Eye (tissue), 1 donor: Measurements from ENCODE around the gene MPP2.
A peak's percentile ranks its signal among the peaks of the same experiment; 100 is the strongest.
"Not testable (repeated sequence)": the region's sequence is repeated elsewhere in the genome, so short reads cannot be mapped to it uniquely, and the experiment has no call there.

ENCODE experiments used
- DNase-seq: peaks from one replicate; pipeline ENCODE4 v3.0.0-alpha.2; 2015

MPP2 gene

DNA sequence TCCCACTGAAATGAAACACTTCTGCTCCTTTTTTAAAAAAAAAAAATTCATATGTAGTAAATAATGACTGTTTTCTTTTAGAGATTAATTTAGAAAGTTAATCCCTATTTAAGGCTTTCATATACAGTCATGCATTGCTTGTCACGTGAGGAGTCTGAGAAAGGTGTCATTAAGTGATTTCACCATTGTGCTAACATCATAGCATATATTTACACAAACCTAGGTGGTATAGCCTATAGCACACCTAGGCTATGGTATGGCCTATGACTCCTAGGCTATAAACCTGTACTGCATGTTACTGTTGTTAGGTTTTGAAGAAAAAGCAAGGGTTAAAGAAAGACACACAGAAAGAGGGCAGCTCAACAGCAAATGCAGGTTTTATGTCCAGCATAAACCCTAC is 21.3 kb upstream of the MPP2 start:
- no peak for DNase-seq

GRCh38 chr17:43927929-43928328 is 20.6 kb upstream of the MPP2 start:
- DNase-seq: not testable (repeated sequence)

GRCh38 chr17:43927060-43927864 is 19.9 kb upstream of the MPP2 start:
- DNase-seq: peak; percentile 63

GRCh38 chr17:43924558-43924957 is 17.2 kb upstream of the MPP2 start:
- no peak for DNase-seq

GRCh38 chr17:43920500-43921095 is 13.3 kb upstream of the MPP2 start:
- DNase-seq: no peak

DNA sequence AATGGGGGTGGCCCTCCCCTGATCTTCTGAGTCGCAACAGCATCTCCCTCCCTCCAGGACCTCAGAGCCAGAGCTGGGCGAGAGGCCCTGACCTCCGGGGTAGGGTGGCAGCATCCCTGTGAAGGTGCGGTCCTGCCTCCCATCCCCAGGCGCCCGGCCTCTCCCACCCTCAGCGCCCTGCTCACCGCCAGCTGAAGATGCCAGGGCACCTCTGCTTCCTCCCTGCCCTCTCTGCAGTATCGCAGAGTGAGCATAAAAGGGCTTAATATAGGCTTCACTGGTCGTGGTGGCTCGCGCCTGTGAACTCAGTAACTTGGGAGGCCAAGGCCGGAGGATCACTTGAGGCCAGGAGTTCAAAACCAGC is 10.7 kb upstream of the MPP2 start:
- no peak for DNase-seq

DNA sequence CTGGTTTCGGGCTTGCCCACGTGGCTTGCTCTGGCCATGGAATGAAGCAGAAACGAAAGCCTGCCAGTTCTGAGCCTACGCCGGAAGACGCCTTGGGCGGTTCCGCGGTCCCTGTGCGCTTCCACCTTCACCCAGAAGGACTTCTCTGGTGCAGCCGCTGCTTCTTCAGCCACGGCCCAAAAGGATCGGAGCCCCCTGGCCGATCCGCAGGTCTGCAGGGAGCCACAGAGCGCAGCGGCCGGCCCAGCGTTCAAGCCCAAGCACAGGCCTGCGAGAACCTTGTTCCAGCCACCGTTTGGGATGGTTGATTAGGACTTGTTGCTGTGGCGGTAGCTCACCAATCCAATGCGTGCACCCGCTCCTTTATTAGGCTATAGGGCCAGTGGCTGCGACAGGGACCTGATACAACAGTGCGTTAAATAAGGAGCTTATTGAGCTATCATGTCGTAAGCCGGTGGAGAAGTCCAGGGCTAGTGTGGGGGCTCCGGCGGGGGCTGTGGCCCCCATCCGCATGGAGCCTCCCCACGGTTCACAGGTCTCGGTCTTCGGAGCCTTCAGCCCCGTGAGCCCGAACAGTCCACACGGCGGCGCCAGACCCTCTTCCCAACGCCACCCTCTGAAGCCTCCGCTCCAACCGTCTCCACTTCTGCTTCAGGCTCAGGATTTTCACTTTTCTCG is 10.2 kb upstream of the MPP2 start:
- DNase-seq: peak; percentile 72

- DNase-seq: no peak
Observed at GRCh38 chr17:43917016-43917347, 9.6 kb upstream of the MPP2 start.

- no peak for DNase-seq
Observed at GRCh38 chr17:43916385-43916784, 9.0 kb upstream of the MPP2 start.

- DNase-seq: no peak
Observed at GRCh38 chr17:43915559-43915958, 8.2 kb upstream of the MPP2 start.

DNA sequence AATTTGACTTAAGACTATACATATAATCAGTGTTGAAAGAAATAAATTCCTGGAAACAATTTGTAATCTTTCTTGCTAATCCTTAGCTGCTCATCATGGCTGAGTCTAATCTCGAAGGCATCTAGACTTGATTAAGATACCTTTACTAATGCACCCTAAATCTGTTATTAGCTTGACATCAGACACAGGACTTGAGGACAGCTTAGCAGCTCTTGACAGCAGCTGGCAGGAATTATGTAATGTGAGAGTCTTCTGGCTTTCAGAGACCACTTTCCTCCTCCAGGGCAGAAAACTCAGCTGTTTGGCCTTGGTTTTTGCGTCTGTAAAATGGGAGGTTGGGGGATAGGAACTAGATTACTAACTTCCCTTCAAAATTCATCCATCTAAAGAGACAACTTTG is 7.1 kb upstream of the MPP2 start:
- DNase-seq: no peak

GRCh38 chr17:43913584-43913983 is 6.2 kb upstream of the MPP2 start:
- no peak for DNase-seq

GRCh38 chr17:43912635-43913304 is 5.4 kb upstream of the MPP2 start:
- DNase-seq: no peak

GRCh38 chr17:43911904-43912303 is 4.6 kb upstream of the MPP2 start:
- DNase-seq: no peak

DNA sequence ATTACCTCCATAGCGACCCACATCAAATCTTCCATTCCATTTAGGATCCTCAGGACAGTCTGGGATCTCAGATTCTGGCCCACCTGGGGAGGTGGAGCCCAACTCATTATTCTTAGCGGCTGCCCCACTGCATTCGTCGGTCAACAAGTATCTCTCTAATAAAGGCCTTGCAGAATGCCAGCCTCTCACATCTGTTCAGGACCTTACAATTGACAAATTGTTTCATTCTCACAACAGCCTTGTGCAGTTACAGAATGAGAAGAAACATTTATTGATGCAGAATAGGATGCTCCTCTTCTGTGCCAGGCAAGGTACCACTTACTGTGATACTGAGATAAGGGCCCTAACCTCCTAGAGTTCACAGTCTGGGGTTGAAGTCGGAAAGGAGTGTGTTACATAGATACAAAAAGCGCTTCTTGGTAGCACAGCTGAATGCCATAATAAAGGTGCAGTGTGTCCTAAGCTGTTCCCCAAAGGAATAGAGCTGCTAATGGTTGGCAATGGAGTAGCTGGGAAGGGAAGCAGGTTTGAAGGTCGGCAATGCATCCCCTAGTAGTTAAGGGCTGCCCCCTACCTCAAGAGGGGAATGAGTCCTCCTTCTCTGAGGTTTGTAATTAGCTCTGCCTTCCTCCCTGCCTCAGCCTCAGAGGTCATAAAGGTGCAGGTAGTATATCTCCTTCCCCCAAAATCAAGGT is 2.3 kb upstream of the MPP2 start:
- DNase-seq: no peak

DNA sequence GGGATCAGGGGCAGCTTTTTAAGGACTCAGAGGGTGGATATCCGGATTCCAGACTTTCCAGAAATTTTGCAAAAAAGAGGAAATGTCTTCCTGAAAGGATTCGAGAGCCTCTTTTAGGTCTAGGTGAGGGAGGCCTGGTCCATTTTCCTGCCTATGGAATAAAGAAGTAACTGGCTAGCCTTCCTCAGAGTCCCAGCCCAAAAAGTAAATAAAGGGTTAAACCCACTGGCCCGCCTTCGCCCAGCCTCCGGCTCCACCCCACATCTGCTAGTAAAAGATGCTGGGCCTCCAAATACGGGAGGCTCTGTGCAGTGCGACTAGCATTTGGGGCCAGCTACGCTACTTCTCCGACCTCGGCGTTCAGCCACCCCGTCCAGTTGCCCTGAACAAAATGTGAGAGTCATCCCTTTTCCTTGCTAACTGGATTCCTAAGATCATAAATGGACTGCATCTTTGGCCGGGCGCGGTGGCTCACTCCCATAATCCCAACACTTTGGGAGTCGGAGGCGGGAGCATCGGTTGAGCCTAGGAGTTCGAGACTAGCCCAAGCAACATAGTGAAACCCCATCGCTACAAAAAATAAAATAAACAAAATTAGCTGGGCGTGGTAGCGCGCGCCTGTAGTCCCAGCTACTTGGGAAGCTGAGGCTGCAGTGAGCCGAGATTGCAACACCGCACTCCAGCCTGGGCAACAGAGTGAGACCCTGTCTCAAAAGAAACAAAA is 824 bp upstream of the MPP2 start:
- DNase-seq: peak; percentile 94

DNA sequence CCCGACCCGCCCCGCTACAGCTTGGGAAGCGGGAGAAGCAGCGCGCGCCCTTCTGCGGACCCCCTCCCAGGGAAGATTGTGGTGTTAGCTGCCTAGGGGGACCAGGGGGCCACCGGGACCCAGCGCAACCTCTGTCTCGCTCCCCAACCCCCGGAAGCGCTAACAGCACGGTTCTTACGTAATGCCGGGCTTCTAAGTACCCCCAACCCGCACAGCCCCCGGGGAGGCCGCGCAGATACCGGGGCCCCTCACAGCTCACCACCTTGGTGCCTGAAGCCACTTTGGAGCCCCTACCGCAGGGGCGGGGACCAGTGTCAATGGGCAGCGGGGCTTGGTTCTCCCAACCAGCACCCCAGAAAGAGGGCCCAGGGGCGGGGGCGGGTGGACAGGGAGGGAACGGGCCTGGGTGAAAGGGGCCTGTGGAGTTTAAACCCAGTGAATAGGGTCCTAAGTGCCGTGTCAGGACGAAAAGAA is 348 bp downstream of the MPP2 start:
- DNase-seq: no peak

GRCh38 chr17:43905985-43906852 is 1.1 kb downstream of the MPP2 start:
- peak; percentile 94 for DNase-seq

DNA sequence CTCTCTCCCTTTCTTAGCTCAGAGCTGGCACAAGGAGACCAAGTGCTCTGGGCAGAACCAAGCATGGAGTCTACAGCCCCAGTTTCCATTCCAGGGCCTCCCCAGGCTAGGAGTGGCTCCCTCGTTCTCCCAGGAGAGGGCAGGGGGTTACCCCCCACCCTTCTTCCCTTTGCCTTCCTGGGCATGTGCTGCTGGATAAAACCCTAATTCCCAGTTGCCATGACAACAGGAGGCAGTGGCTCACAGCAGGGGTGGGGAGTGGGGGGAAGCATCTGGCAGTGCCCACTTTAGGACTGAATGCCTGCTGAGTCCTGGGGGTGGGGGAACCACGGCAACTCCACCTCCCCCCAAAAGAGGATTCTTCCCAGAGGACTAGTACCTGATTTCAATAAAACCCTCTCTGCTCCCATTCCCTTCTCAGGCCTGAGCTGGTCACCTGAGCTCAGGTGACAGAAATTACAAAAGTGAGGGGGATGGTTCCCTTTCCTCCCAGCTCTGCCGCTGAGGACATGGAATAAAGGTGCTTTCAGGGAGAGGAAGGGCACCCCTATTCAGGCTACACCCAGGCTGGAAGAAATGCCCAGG is 1.8 kb downstream of the MPP2 start:
- peak; percentile 67 for DNase-seq

DNA sequence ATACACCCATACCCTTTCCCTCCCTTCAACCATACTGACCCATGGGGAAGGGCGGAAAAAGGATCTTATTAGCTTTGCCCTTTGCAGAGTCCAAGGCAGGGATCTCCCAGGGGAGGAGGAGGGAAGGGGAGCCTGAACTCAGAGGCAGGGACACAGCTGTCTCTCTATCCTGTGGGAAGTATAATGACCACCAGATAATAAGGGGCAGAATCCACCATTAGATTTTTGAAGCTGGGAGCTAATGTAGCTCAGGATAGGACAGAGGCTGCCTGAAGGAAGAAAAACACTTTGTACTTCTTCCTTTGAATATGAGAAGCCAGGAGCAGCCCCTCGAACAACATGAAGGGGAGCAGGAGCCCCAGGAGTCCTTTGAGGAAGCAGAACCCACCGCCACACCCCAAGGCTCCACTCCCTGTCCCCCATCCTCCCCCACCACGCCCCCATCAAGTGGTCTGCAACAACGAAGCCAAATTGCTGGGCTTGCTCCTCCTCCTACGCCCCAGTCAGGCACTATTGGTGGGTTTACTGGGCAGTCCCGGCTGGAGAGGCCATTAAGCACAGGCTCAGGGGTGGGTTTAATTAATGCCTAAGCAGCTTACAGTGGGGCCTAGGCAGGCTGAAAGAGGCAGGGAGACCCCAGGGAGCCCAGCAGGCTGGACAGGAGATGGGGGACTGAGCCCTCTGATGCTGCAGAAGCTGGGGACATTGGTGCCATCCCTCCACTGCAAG is 5.3 kb downstream of the MPP2 start:
- DNase-seq: peak; percentile 70
